ENCODE measurements around the gene ADAMTS15.

The ADAMTS15 gene

GRCh38 chr11:130524132-130524790, 75.8 kb downstream of the ADAMTS15 start:
- no peak for DNase-seq (ENCODE audit: extremely low read depth, low read depth)
- no peak for TF ChIP-seq CTCF (IDR thresholded peaks at IDR 0.05; ENCODE audit: low read depth, low read length)

GRCh38 chr11:130525307-130525706, 76.9 kb downstream of the ADAMTS15 start:
- TF ChIP-seq CTCF (IDR thresholded peaks at IDR 0.05; ENCODE audit: low read depth, low read length) = no peak
- no peak for DNase-seq (ENCODE audit: extremely low read depth, low read depth)
